OCI-LY7 (cell line): ENCODE measurements around the gene ZNF628. TPM values are rescaled to one million over a fixed set of nuclear protein-coding genes. Genes with fewer than 3 reads are reported as not detected.

ENCODE experiments used
- BruUV-seq: library from RNA; stranded (reverse); fragments of 400-500 nt; replicated peaks from 2 replicates; lab custom pipeline; 2021; lab: Mats Ljungman, UMichigan
- CTCF ChIA-PET: fragments of 300-600 bp; sonication (Branson Sonifier 250); formaldehyde crosslinking; loops from one replicate; lab custom pipeline; 2022; ENCODE audit warnings: antibody characterized with exemption; ENCODE audit not compliant: unreplicated experiment; lab: Charles Lee
- POLR2A ChIA-PET: fragments of 300-600 bp; sonication (Branson Sonifier 250); formaldehyde crosslinking; loops from one replicate; lab custom pipeline; 2022; ENCODE audit warnings: antibody characterized with exemption; lab: Charles Lee
- DNase-seq: peaks from one replicate; pipeline ENCODE4 v3.0.0-alpha.2; 2015; ENCODE audit warnings: low spot score
- H2AFZ ChIP-seq: fragments of 200-600 bp; sonication (generic), shearing (Covaris generic); 2 replicates; pipeline ENCODE4 v1.6.1; 2014; ENCODE audit warnings: mild to moderate bottlenecking, antibody characterized with exemption, low read length, moderate library complexity
- H3K27ac ChIP-seq: fragments of 200-600 bp; sonication (generic); 2 replicates; pipeline ENCODE4 v1.5.1; 2014; ENCODE audit warnings: mixed run types, low read depth, mild to moderate bottlenecking, moderate library complexity, low read length, inconsistent platforms; ENCODE audit not compliant: poor library complexity, severe bottlenecking
- H3K36me3 ChIP-seq: fragments of 200-600 bp; sonication (generic); 2 replicates; pipeline ENCODE4 v1.6.1; 2014; ENCODE audit warnings: mild to moderate bottlenecking, antibody characterized with exemption, low read length, moderate library complexity, mixed read lengths; ENCODE audit not compliant: insufficient read depth
- H3K4me1 ChIP-seq: fragments of 200-600 bp; sonication (generic); 2 replicates; pipeline ENCODE4 v1.5.1; 2014; ENCODE audit warnings: mild to moderate bottlenecking, low read length; ENCODE audit not compliant: insufficient read depth, poor library complexity, severe bottlenecking
- H3K4me2 ChIP-seq: fragments of 200-600 bp; sonication (generic); 2 replicates; pipeline ENCODE4 v1.6.1; 2014; ENCODE audit warnings: mild to moderate bottlenecking, low read length
- H3K4me3 ChIP-seq: fragments of 200-600 bp; sonication (generic); 2 replicates; pipeline ENCODE4 v1.5.1; 2014; ENCODE audit warnings: mild to moderate bottlenecking, low read depth, low read length; ENCODE audit not compliant: poor library complexity, severe bottlenecking
- H3K79me2 ChIP-seq: fragments of 200-600 bp; sonication (generic); 2 replicates; pipeline ENCODE4 v1.6.1; 2016; ENCODE audit warnings: low read depth, mild to moderate bottlenecking, low read length, moderate library complexity, mixed read lengths; ENCODE audit not compliant: insufficient read depth
- H3K9me2 ChIP-seq: fragments of 200-600 bp; sonication (generic); 2 replicates; pipeline ENCODE4 v1.6.1; 2016; ENCODE audit warnings: mild to moderate bottlenecking, low read length, mixed read lengths; ENCODE audit not compliant: insufficient read depth
- H3K9me3 ChIP-seq: fragments of 200-600 bp; sonication (generic); 2 replicates; pipeline ENCODE4 v1.6.1; 2014; ENCODE audit warnings: mild to moderate bottlenecking, mixed run types, low read length, mixed read lengths
- H4K20me1 ChIP-seq: fragments of 200-600 bp; sonication (generic); 2 replicates; pipeline ENCODE4 v1.6.1; 2014; ENCODE audit warnings: mild to moderate bottlenecking, antibody characterized with exemption, low read length, moderate library complexity, mixed read lengths; ENCODE audit not compliant: insufficient read depth
- CTCF ChIP-seq: fragments of 200-600 bp; sonication (generic); conservative IDR thresholded peaks from 2 replicates; pipeline ENCODE4 v1.5.1; 2014; ENCODE audit warnings: mild to moderate bottlenecking, antibody characterized with exemption, low read length, moderate library complexity, mixed read lengths
- EZH2phosphoT487 ChIP-seq: fragments of 200-600 bp; sonication (generic); IDR thresholded peaks from 2 replicates; pipeline ENCODE4 v1.6.1; 2018; ENCODE audit warnings: low read depth, borderline replicate concordance, mild to moderate bottlenecking, mixed run types, antibody characterized with exemption, low read length, moderate library complexity, mixed read lengths
- intact Hi-C: fragments of 100-400 bp; cut with micrococcal nuclease; formaldehyde crosslinking; loops from one replicate; pipeline ENCODE4 v1.10.0; 2022; ENCODE audit not compliant: unreplicated experiment
- total RNA-seq, 2 experiments: library from RNA; depleted of rRNA in 1 of 2; stranded (reverse); fragments of >200 nt in 1 of 2; shearing (Covaris generic) in 1 of 2; gene quantifications; 2 replicates each; pipeline ENCODE4 v1.2.3, GENCODE V29; 2014 to 2022

The ZNF628 gene
- total RNA-seq, 2 experiments from 2014 or later: 5.2 to 10.6 TPM

GRCh38 chr19:55478364-55478763 lies 1.9 kb downstream of the ZNF628 start:
- no peak overlapping the region for H2AFZ ChIP-seq
- H3K9me3 ChIP-seq: no peaks in the 10 kb centered on the region
- BruUV-seq: no TSS peak
- H4K20me1 ChIP-seq: no peaks in the 10 kb centered on the region
- peaks cover 25% of the 10 kb centered on the region for H3K4me1 ChIP-seq
- TF ChIP-seq EZH2phosphoT487: no peak
- no peak for TF ChIP-seq CTCF
- ChIA-PET CTCF (no interaction called here), POLR2A (interaction anchor here (0.5 kb wide), 1 partner anchor 29 kb away, joined by 3 read pairs; no protein-coding TSS in a partner anchor)
- H3K9me2 ChIP-seq: no peaks in the 10 kb centered on the region
- intact Hi-C loops: no loop called here
- H3K79me2 ChIP-seq: peaks cover 13% of the 10 kb centered on the region; the same call in 1 of the 2 replicates
- no peaks in the 10 kb centered on the region; the same call in 1 of the 2 replicates for H3K36me3 ChIP-seq
- H3K4me3 ChIP-seq: no peak overlapping the region
- DNase-seq: no peak
- no peak overlapping the region for H3K27ac ChIP-seq
- peak overlapping the region; percentile 68 for H3K4me2 ChIP-seq

GRCh38 chr19:55479045-55479444 lies 2.6 kb downstream of the ZNF628 start:
- Histone ChIP-seq H3K36me3 (no peaks in the 10 kb centered on the region; the same call in 1 of the 2 replicates), H3K79me2 (peaks cover 13% of the 10 kb centered on the region; the same call in 1 of the 2 replicates), H3K4me3 (no peak overlapping the region), H3K9me2 (no peaks in the 10 kb centered on the region), H3K27ac (no peak overlapping the region), H3K4me1 (peaks cover 25% of the 10 kb centered on the region), H3K9me3 (no peaks in the 10 kb centered on the region), H3K4me2 (no peak overlapping the region), H4K20me1 (no peaks in the 10 kb centered on the region), H2AFZ (no peak overlapping the region)
- BruUV-seq: no TSS peak
- intact Hi-C loops: no loop called here
- ChIA-PET POLR2A (no interaction called here), CTCF (interaction anchor here (0.6 kb wide), 1 partner anchor 74 kb away, joined by 3 read pairs; no protein-coding TSS in a partner anchor)
- DNase-seq: no peak
- TF ChIP-seq EZH2phosphoT487 (no peak), CTCF (no peak)

GRCh38 chr19:55479451-55480230 lies 3.2 kb downstream of the ZNF628 start:
- TF ChIP-seq EZH2phosphoT487 (no peak), CTCF (no peak)
- H3K9me3 ChIP-seq: no peaks in the 10 kb centered on the region
- ChIA-PET POLR2A (interaction anchor here (0.6 kb wide), 1 partner anchor 359 kb away, joined by 3 read pairs; no protein-coding TSS in a partner anchor), CTCF (no interaction called here)
- H3K4me3 ChIP-seq: no peak overlapping the region
- no peak overlapping the region for H3K4me2 ChIP-seq
- H4K20me1 ChIP-seq: no peaks in the 10 kb centered on the region
- H3K9me2 ChIP-seq: no peaks in the 10 kb centered on the region
- H3K4me1 ChIP-seq: peaks cover 31% of the 10 kb centered on the region
- no TSS peak for BruUV-seq
- no peaks in the 10 kb centered on the region; the same call in 1 of the 2 replicates for H3K36me3 ChIP-seq
- no peak overlapping the region for H2AFZ ChIP-seq
- peaks cover 13% of the 10 kb centered on the region; the same call in 1 of the 2 replicates for H3K79me2 ChIP-seq
- intact Hi-C loops: no loop called here
- DNase-seq: no peak
- H3K27ac ChIP-seq: no peak overlapping the region
